GM12878 (cell line): ENCODE data around the gene DAB2IP. TPM values are rescaled to one million over a fixed set of nuclear protein-coding genes. Genes with fewer than 3 reads are reported as not detected.

Source experiments
- ATAC-seq: fragments of 200-7000 bp; cut with Tn5 transposase; 3 replicates; pipeline ENCODE4 v1.9.1; 2020; ENCODE audit warnings: mild to moderate bottlenecking, moderate library complexity
- BruUV-seq: library from RNA; stranded (reverse); fragments of 400-500 nt; replicated peaks from 2 replicates; lab custom pipeline; 2021; lab: Mats Ljungman, UMichigan
- CTCF ChIA-PET: fragments of 300-600 bp; sonication (Branson Sonifier 250); formaldehyde crosslinking; extraction: SDS; loops from one replicate; lab custom pipeline; 2021; ENCODE audit warnings: inconsistent platforms; lab: Yijun Ruan, JAX
- POLR2A ChIA-PET: fragments of 350-600 bp; formaldehyde crosslinking; extraction: SDS; loops from one replicate; lab custom pipeline; 2021; ENCODE audit warnings: inconsistent platforms; lab: Charles Lee
- RAD21 ChIA-PET: fragments of 300-600 bp; sonication (Branson Sonifier 250); formaldehyde crosslinking; loops from one replicate; lab custom pipeline; 2023; ENCODE audit warnings: antibody characterized with exemption; ENCODE audit not compliant: unreplicated experiment; lab: Charles Lee
- SMC1A ChIA-PET: fragments of 300-600 bp; sonication (Branson Sonifier 250); formaldehyde crosslinking; loops from one replicate; lab custom pipeline; 2023; ENCODE audit not compliant: unreplicated experiment, uncharacterized antibody; lab: Charles Lee
- DNase-seq: peaks from one replicate; pipeline ENCODE4 v3.0.0-alpha.2; 2011; ENCODE audit warnings: low read depth, low spot score
- FAIRE-seq: peaks from 3 replicates; lab custom pipeline; 2011; peaks lifted over from hg19 to GRCh38; lab: Jason Lieb, UNC
- H2AFZ ChIP-seq: 2 replicates; pipeline ENCODE4 v1.6.0; 2011; ENCODE audit warnings: low read depth, low read length, control low read depth; ENCODE audit not compliant: control insufficient read depth
- H3K27ac ChIP-seq: 2 replicates; pipeline ENCODE4 v1.5.1; 2011; ENCODE audit warnings: control low read depth; ENCODE audit not compliant: control insufficient read depth, insufficient read depth
- H3K27me3 ChIP-seq, 2 experiments: replicated peaks in 1 of 2; 2 replicates each; pipeline versions ENCODE4 v1.6.0 to v1.6.1; 2011; ENCODE audit warnings: low read length in 1 of 2; ENCODE audit not compliant: control insufficient read depth in 2 of 2, insufficient read depth in 2 of 2
- H3K36me3 ChIP-seq, 2 experiments: 2 replicates each; pipeline ENCODE4 v1.5.1; 2011; ENCODE audit warnings: low read length in 1 of 2; ENCODE audit not compliant: control insufficient read depth in 2 of 2, insufficient read depth in 2 of 2
- H3K4me1 ChIP-seq: 2 replicates; pipeline ENCODE4 v1.6.1; 2011; ENCODE audit warnings: mild to moderate bottlenecking, low read length, moderate library complexity, mixed read lengths; ENCODE audit not compliant: control insufficient read depth, insufficient read depth
- H3K4me2 ChIP-seq: 2 replicates; pipeline ENCODE4 v1.6.0; 2011; ENCODE audit warnings: control low read depth; ENCODE audit not compliant: control insufficient read depth, insufficient read depth
- H3K4me3 ChIP-seq: fragments of 200-600 bp; sonication (generic); 2 replicates; pipeline ENCODE4 v1.5.1; 2016
- H3K79me2 ChIP-seq: 2 replicates; pipeline ENCODE4 v1.6.0; 2011; ENCODE audit warnings: low read length; ENCODE audit not compliant: control insufficient read depth, insufficient read depth
- H3K9ac ChIP-seq: 2 replicates; pipeline ENCODE4 v1.8.0; 2011; ENCODE audit warnings: low read length, control low read depth, mixed read lengths; ENCODE audit not compliant: control insufficient read depth, insufficient read depth
- H3K9me3 ChIP-seq: replicated peaks from 3 replicates; pipeline ENCODE4 v1.5.1; 2011; ENCODE audit warnings: mild to moderate bottlenecking, low read length; ENCODE audit not compliant: control insufficient read depth, insufficient read depth
- H4K20me1 ChIP-seq: 2 replicates; pipeline ENCODE4 v1.6.0; 2011; ENCODE audit not compliant: control insufficient read depth, insufficient read depth
- ATF7 ChIP-seq: fragments of 450-650 bp; IDR thresholded peaks from 2 replicates; pipeline ENCODE4 v1.6.1; 2016; ENCODE audit warnings: low read depth, mild to moderate bottlenecking
- BHLHE40 ChIP-seq, 2 experiments: fragments of 450-650 bp in 1 of 2; IDR thresholded peaks; 2 replicates each; pipeline ENCODE4 v1.6.1; 2011 to 2017; ENCODE audit warnings: low read depth in 2 of 2, borderline replicate concordance in 1 of 2, improper control_type of control experiment in 1 of 2, low read length in 1 of 2, mild to moderate bottlenecking in 1 of 2
- CHD4 ChIP-seq: fragments of 200-600 bp; sonication (generic); IDR thresholded peaks from 2 replicates; pipeline ENCODE4 v1.6.1; 2016; ENCODE audit warnings: mild to moderate bottlenecking
- FOXK2 ChIP-seq: fragments of 450-650 bp; IDR thresholded peaks from 2 replicates; pipeline ENCODE4 v1.6.1; 2017; ENCODE audit warnings: mild to moderate bottlenecking, moderate library complexity
- HCFC1 ChIP-seq: fragments of 150-350 bp; IDR thresholded peaks from 2 replicates; pipeline ENCODE4 v1.6.1; 2014; ENCODE audit warnings: low read length
- MTA3 ChIP-seq: IDR thresholded peaks from 2 replicates; pipeline ENCODE4 v1.6.1; 2012; ENCODE audit warnings: low read length, inconsistent platforms, borderline replicate concordance
- NFXL1 ChIP-seq: fragments of 450-650 bp; IDR thresholded peaks from 2 replicates; pipeline ENCODE4 v1.6.1; 2017; ENCODE audit warnings: antibody characterized with exemption, mild to moderate bottlenecking, borderline replicate concordance
- NR2F1 ChIP-seq: fragments of 450-650 bp; conservative IDR thresholded peaks from 2 replicates; pipeline ENCODE4 v1.6.1; 2017; ENCODE audit warnings: mild to moderate bottlenecking
- SPI1 ChIP-seq: IDR thresholded peaks from 2 replicates; pipeline ENCODE4 v1.6.1; 2011; ENCODE audit warnings: low read depth, mild to moderate bottlenecking, low read length, moderate library complexity, borderline replicate concordance; ENCODE audit not compliant: insufficient read depth
- STAT1 ChIP-seq: fragments of 450-650 bp; conservative IDR thresholded peaks from 2 replicates; pipeline ENCODE4 v1.6.1; 2014; ENCODE audit warnings: antibody characterized with exemption, mild to moderate bottlenecking
- ZNF24 ChIP-seq: fragments of 450-650 bp; IDR thresholded peaks from 2 replicates; pipeline ENCODE4 v1.6.1; 2017; ENCODE audit warnings: antibody characterized with exemption, mild to moderate bottlenecking
- WGBS: methylation state at CpG from one replicate; pipeline ENCODE4 v1.1.6; 2016; ENCODE audit warnings: low lambda C conversion rate; ENCODE audit not compliant: insufficient replicate concordance, insufficient coverage; ENCODE audit errors: missing lambda C conversion rate; 5-methylcytosine and 5-hydroxymethylcytosine counted together
- in situ Hi-C: fragments of 300-500 bp; cut with MboI; formaldehyde crosslinking; loops from 9 replicates; pipeline ENCODE4 v1.14.3; 2018; ENCODE audit warnings: mixed read lengths
- intact Hi-C: fragments of 100-400 bp; cut with micrococcal nuclease; formaldehyde crosslinking; loops from one replicate; pipeline ENCODE4 v1.14.2; 2022; ENCODE audit not compliant: unreplicated experiment
- polyA plus RNA-seq, 11 experiments: library from polyadenylated mRNA; depleted of rRNA in 4 of 11; unstranded in 6 of 11; stranded (reverse) in 5 of 11; fragments of >200 nt; fragmentation: Nextera tagmentation in 4 of 11; fragmentation: Illumina TruSeq in 1 of 11; extraction: Ambion mirVana in 4 of 11; extraction: Trizol in 1 of 11; gene quantifications; 1 replicate in 1 of 11; 2 replicates in 10 of 11; pipeline versions ENCODE4 v1.2.1 to v1.2.3, GENCODE V29; 2011 to 2016; ENCODE audit warnings: inconsistent platforms in 2 of 11, missing spikeins in 2 of 11, low read depth in 1 of 11
- total RNA-seq, 4 experiments: library from RNA; depleted of rRNA in 3 of 4; stranded (reverse); fragments of >200 nt in 3 of 4; fragmentation: Illumina TruSeq in 1 of 4; extraction: Trizol in 1 of 4; gene quantifications; 2 replicates each; pipeline versions ENCODE4 v1.2.1 to v1.2.3, GENCODE V29; 2013 to 2021
- TF ChIP-seq, protein P1 (sequence below): fragments of 450-650 bp; IDR thresholded peaks from 2 replicates; pipeline ENCODE4 v1.6.1; 2018; ENCODE audit warnings: borderline replicate concordance, mild to moderate bottlenecking; ENCODE audit not compliant: partially characterized antibody
- TF ChIP-seq, protein P2 (sequence below): IDR thresholded peaks from 2 replicates; pipeline ENCODE4 v1.6.1; 2012; ENCODE audit warnings: low read depth, low read length, improper control_type of control experiment
- TF ChIP-seq, protein P3 (sequence below): fragments of 450-650 bp; formaldehyde crosslinking; IDR thresholded peaks from 2 replicates; pipeline ENCODE4 v1.4.0; 2020; ENCODE audit warnings: mild to moderate bottlenecking, moderate library complexity
- TF ChIP-seq, protein P4 (sequence below), 3 experiments: IDR thresholded peaks in 2 of 3; conservative IDR thresholded peaks in 1 of 3; 2 replicates each; pipeline ENCODE4 v1.5.1; 2011; ENCODE audit warnings: low read depth in 3 of 3, low read length in 3 of 3, mild to moderate bottlenecking in 3 of 3, control low read depth in 2 of 3, moderate library complexity in 2 of 3, inconsistent platforms in 1 of 3, mixed read lengths in 1 of 3; ENCODE audit not compliant: control insufficient read depth in 2 of 3, insufficient read depth in 1 of 3; ENCODE audit errors: extremely low read depth in 1 of 3

Gene DAB2IP
- total and polyA plus RNA-seq, 10 of the 15 experiments (the other 5 are each of a cell fraction or from before 2014, with no cell fraction given), result 0.03 to 0.38 (median 0.14) TPM; not detected in 6

DNA sequence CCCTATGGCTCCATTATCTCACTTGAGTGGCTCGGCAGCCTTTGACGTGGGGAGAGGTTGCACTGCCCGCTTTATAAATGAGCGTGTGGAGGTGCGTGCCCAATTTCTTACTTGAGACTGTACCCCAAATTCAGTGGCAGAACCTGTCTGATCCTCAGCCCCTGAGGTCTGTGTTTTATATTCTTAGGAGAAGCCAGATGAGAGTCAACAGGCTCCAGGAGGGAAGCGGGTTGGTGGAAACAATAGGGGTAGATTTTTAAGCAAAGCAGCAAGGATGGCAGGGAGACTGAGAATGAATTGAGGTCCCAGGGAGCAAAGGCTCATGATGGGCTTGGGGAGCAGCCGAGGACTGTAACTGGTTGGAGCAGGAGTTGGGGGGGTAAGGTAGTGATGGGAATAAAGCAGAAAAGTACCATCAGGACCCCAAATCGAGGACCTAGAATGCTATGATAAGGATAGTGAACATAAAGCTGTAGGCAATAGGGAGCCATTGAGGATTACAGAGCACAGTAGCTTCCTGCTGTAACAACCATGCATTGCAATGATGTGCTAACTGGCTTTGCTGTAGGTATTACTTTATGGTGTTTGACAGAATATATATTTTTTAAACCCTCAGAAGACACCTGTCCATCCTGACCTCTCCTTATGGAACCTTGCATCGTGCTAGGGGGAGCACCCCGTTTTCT lies 43.1 kb upstream of the DAB2IP start:
- Histone ChIP-seq H3K27me3 (peaks cover 6 to 8% of the 10 kb centered on the region in 2 experiments), H2AFZ (no peak overlapping the region), H3K4me3 (no peak overlapping the region), H4K20me1 (no peaks in the 10 kb centered on the region), H3K9me3 (no peaks in the 10 kb centered on the region), H3K4me2 (no peak overlapping the region), H3K9ac (no peak overlapping the region), H3K79me2 (no peaks in the 10 kb centered on the region), H3K4me1 (no peaks in the 10 kb centered on the region), H3K36me3 (no peaks in the 10 kb centered on the region), H3K27ac (no peak overlapping the region)
- intact Hi-C loops (no loop called here), in situ Hi-C loops (no loop called here)
- RAD21 ChIA-PET, result no interaction called here
- 17% methylated on average over 10 of the region's 10 CpGs for WGBS
- CTCF ChIA-PET, result no interaction called here
- DNase-seq, result no peak
- no peak for ATAC-seq
- BruUV-seq, result no TSS peak
- POLR2A ChIA-PET, result no interaction called here
- SMC1A ChIA-PET, result no interaction called here
- no peak for FAIRE-seq
- TF ChIP-seq MTA3 (no peak), FOXK2 (no peak), HCFC1 (no peak), SPI1 (no peak), CHD4 (no peak), NFXL1 (no peak), BHLHE40 (IDR thresholded peaks at IDR 0.05; ENCODE audit: borderline replicate concordance in 1 of 2, low read depth in 2 of 2, low read length in 1 of 2) (no peak), ATF7 (no peak), STAT1 (no peak), NR2F1 (no peak), ZNF24 (no peak)
- TF ChIP-seq, protein P1, sequence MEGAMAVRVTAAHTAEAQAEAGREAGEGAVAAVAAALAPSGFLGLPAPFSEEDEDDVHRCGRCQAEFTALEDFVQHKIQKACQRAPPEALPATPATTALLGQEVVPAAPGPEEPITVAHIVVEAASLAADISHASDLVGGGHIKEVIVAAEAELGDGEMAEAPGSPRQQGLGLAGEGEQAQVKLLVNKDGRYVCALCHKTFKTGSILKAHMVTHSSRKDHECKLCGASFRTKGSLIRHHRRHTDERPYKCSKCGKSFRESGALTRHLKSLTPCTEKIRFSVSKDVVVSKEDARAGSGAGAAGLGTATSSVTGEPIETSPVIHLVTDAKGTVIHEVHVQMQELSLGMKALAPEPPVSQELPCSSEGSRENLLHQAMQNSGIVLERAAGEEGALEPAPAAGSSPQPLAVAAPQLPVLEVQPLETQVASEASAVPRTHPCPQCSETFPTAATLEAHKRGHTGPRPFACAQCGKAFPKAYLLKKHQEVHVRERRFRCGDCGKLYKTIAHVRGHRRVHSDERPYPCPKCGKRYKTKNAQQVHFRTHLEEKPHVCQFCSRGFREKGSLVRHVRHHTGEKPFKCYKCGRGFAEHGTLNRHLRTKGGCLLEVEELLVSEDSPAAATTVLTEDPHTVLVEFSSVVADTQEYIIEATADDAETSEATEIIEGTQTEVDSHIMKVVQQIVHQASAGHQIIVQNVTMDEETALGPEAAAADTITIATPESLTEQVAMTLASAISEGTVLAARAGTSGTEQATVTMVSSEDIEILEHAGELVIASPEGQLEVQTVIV, result no peak
- TF ChIP-seq, protein P2, sequence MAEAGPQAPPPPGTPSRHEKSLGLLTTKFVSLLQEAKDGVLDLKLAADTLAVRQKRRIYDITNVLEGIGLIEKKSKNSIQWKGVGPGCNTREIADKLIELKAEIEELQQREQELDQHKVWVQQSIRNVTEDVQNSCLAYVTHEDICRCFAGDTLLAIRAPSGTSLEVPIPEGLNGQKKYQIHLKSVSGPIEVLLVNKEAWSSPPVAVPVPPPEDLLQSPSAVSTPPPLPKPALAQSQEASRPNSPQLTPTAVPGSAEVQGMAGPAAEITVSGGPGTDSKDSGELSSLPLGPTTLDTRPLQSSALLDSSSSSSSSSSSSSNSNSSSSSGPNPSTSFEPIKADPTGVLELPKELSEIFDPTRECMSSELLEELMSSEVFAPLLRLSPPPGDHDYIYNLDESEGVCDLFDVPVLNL, result no peak
- TF ChIP-seq, protein P3, sequence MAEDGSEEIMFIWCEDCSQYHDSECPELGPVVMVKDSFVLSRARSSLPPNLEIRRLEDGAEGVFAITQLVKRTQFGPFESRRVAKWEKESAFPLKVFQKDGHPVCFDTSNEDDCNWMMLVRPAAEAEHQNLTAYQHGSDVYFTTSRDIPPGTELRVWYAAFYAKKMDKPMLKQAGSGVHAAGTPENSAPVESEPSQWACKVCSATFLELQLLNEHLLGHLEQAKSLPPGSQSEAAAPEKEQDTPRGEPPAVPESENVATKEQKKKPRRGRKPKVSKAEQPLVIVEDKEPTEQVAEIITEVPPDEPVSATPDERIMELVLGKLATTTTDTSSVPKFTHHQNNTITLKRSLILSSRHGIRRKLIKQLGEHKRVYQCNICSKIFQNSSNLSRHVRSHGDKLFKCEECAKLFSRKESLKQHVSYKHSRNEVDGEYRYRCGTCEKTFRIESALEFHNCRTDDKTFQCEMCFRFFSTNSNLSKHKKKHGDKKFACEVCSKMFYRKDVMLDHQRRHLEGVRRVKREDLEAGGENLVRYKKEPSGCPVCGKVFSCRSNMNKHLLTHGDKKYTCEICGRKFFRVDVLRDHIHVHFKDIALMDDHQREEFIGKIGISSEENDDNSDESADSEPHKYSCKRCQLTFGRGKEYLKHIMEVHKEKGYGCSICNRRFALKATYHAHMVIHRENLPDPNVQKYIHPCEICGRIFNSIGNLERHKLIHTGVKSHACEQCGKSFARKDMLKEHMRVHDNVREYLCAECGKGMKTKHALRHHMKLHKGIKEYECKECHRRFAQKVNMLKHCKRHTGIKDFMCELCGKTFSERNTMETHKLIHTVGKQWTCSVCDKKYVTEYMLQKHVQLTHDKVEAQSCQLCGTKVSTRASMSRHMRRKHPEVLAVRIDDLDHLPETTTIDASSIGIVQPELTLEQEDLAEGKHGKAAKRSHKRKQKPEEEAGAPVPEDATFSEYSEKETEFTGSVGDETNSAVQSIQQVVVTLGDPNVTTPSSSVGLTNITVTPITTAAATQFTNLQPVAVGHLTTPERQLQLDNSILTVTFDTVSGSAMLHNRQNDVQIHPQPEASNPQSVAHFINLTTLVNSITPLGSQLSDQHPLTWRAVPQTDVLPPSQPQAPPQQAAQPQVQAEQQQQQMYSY (CRISPR knock-in tag), result no peak
- TF ChIP-seq, protein P4, sequence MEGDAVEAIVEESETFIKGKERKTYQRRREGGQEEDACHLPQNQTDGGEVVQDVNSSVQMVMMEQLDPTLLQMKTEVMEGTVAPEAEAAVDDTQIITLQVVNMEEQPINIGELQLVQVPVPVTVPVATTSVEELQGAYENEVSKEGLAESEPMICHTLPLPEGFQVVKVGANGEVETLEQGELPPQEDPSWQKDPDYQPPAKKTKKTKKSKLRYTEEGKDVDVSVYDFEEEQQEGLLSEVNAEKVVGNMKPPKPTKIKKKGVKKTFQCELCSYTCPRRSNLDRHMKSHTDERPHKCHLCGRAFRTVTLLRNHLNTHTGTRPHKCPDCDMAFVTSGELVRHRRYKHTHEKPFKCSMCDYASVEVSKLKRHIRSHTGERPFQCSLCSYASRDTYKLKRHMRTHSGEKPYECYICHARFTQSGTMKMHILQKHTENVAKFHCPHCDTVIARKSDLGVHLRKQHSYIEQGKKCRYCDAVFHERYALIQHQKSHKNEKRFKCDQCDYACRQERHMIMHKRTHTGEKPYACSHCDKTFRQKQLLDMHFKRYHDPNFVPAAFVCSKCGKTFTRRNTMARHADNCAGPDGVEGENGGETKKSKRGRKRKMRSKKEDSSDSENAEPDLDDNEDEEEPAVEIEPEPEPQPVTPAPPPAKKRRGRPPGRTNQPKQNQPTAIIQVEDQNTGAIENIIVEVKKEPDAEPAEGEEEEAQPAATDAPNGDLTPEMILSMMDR (IDR thresholded peaks at IDR 0.05 in 2 of 3, conservative IDR thresholded peaks at IDR 0.05 in 1 of 3; ENCODE audit: control insufficient read depth in 2 of 3, extremely low read depth in 1 of 3, insufficient read depth in 1 of 3, low read depth in 3 of 3, low read length in 3 of 3), result no peak
